ENCODE measurements around the gene FBXW2.
A peak's percentile ranks its signal among the peaks of the same experiment; 100 is the strongest.

FBXW2 gene

DNA sequence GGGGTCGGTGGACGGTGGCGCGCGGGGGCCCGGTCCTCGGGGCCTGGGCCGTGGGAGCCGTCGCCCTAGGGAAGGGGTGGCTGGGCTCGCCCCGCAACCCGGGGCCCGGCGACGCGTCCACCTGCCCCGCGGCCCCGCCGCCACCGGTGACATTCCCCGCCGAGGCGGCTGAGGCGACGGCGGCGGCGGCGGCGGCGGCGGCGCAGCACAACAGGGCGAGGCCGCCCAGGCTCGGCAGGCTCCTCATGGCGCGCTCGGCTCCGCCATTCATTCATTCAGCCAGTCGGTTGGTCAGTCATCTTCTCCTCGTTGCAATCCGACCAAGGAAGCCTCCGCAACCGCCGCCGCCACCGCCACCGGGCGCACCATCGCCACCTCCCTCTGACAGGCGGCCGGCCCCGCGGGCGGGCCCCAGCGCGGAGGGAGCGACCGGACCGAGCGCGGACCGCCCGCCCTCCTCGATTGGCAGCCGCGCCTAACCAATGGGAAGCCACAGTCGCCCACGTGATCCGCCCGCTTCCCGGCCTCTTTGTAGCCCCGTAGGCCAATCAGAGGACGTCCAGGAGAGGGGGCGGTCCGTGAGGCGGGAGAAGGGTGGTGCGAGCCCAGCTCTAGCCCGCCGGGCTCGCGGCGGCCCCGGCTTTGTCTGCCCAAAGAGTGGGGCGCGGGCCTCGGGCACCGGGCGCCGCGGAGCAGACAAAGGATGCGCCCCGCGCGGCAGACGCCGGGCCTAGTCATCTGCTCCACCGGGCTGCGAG lies 78.9 kb downstream of the FBXW2 start, which contains the start of gene MEGF9:
Gene MEGF9 (minus strand): TSS at position 383 of the 758 bp plus-strand sequence. CDS start 112 bp downstream, at position 271.
- peak; percentile 91 to 93 (median 91) for DNase-seq (ENCODE audit: low read depth in 3 of 3)

- DNase-seq (ENCODE audit: low read depth in 3 of 3) = peak in 1 of 3 experiments; percentile 6
Measured at GRCh38 chr9:120713257-120714087, 79.7 kb downstream of the FBXW2 start.

DNA sequence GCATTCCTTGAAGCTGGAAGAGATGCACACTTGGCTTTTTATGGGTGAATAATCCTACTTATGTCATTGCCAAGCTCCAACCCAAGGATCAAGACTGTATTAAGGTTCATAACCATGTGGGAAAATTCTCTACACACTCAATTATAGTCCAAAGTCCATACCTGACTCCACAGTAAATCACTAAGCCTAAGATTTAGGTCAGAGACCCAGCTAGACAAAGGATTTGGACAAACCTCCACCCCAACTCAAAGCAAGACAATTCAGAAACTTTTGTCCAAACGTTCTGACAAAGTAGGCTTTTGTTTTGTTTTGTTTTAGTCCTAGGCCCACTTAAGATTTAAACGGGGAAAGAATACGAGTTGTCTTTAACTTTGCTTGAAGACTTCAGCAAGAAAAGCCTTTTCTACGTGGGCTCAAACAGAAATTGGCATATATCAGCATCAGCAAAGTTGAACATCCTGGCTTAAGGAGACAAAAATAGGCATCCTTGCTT lies 80.6 kb downstream of the FBXW2 start:
- DNase-seq (ENCODE audit: low read depth in 3 of 3) = no peak

DNA sequence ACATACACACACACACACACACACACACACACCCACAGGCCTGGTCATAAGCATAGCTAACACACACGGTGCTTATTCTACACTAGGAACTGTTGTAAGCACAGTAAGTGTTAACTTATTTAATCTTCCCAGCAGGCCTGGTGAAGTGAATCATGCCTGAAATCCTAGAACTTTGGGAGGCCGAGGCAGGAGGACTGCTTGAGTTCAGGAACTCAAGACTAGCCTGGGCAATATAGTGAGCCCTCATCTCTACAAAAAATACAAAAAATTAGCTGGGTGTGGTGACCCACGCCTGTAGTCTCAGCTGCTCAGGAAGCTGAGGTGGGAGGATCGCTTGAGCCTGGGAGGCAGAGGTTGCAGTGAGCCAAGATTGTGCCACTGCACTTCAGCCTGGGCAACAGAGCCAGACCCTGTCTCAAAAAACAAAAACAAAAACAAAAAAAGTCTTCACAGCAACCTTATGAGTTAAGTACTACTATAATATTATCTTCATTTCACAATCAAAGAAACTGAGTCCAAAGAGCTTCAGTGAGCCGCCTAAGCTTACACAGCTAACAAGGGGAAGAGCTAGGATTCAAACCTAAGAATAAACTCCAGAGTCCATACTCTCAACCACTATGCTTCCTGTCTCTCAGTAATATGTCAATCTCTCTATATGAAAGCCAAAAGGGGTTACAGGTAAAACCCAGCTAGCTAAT lies 81.2 kb downstream of the FBXW2 start:
- no peak for DNase-seq (ENCODE audit: low read depth in 3 of 3)

GRCh38 chr9:120711354-120711753 lies 81.9 kb downstream of the FBXW2 start:
- DNase-seq (ENCODE audit: low read depth in 3 of 3) = no peak

DNA sequence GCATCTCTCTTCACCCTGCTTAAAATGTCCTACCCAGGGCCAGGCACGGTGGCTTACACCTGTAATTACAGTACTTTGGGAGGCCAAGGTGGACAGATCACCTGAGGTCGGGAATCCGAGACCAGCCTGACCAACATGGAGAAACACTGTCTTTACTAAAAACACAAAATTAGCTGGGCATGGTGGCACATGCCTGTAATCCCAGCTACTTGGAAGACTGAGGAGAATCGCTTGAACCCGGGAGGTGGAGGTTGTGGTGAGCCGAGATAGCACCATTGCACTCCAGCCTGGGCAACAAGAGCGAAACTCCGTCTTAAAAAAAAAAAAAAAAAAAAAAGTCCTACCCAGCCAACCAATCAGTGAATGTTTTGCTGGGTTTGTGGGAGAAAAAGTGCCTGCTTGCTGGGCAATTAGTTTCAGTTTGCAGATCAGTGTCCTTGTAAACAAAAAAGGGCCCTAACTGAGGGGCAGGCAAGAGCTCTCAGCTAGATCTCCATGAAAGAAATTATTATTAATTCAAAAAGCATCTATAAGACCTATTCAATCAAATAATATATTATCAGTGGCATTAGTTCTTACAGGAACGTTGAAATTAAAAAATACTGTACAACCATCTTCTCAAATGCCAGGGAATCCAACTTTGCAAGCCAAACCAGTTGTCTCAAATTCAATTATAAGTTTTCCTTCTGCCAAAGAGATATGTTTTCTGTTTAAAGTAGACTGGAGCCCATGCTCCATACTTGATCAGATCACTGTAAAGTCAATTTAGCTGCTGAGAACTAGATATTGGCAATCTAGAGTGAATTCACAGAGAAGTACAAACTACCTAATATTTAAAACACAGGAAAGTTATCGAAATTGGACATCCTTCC lies 82.9 kb downstream of the FBXW2 start:
- no peak for DNase-seq (ENCODE audit: low read depth in 3 of 3)

- no peak for DNase-seq (ENCODE audit: low read depth in 3 of 3)
Measured at GRCh38 chr9:120708526-120709224, 84.5 kb downstream of the FBXW2 start.

- DNase-seq (ENCODE audit: low read depth in 3 of 3) = no peak
Measured at GRCh38 chr9:120707170-120707569, 86.0 kb downstream of the FBXW2 start.
